GM12801 (cell line): Measurements from ENCODE around the gene SV2C.

Source experiments
- CTCF ChIP-seq: IDR thresholded peaks from one replicate; pipeline ENCODE4 v1.5.1; 2011; ENCODE audit warnings: control low read depth; ENCODE audit not compliant: insufficient read length; ENCODE audit errors: extremely low read depth

The SV2C gene

DNA sequence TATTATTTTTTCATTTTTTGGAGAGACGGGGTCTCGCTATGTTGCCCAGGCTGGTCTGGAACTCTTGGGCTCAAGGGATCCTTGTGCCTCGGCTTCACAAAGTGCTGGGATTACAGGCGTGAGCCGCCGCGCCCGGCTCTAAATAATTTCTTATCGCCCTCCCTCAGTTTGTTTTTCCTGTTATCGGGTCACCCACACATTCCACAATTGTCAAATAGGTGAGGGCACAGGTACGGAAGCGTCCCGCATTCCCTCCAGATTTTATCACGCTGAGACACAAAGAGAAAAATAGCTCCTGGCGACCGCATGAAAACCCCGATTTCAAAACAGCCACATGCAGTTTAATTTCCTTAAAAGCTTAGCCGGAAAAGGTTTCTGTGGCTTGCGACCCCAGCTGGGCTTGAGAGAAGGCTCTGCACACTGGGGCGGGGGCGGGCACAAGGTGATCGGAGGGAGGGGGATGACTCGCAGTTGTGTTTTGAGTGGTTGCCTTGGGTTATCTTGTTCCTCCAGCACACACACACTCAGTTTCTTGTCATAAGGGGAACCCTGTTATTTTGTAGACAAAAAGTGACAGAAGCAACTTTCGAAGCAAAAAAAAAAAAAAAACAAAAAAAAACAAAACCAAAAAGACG lies 319.2 kb downstream of the SV2C start:
- TF ChIP-seq CTCF, result no peak

- no peak for TF ChIP-seq CTCF
These were observed 319.9 kb downstream of the SV2C start, which contains the start of gene IQGAP2 for GRCh38 chr5:76402886-76403765. IQGAP2 (plus strand) TSS chr5:76403285; CDS start chr5:76403546, 261 bp downstream.
